UCSD-AML1 (cell line): ENCODE measurements around the gene CATSPERE.
A peak's percentile ranks its signal among the peaks of the same experiment; 100 is the strongest.
"Not testable (repeated sequence)": the region's sequence is repeated elsewhere in the genome, so short reads cannot be mapped to it uniquely, and the experiment has no call there.

Source experiments
- DNase-seq: peaks from one replicate; lab custom pipeline; 2025; ENCODE audit not compliant: unreplicated experiment; lab: John Stamatoyannopoulos, UW

The CATSPERE gene

DNA sequence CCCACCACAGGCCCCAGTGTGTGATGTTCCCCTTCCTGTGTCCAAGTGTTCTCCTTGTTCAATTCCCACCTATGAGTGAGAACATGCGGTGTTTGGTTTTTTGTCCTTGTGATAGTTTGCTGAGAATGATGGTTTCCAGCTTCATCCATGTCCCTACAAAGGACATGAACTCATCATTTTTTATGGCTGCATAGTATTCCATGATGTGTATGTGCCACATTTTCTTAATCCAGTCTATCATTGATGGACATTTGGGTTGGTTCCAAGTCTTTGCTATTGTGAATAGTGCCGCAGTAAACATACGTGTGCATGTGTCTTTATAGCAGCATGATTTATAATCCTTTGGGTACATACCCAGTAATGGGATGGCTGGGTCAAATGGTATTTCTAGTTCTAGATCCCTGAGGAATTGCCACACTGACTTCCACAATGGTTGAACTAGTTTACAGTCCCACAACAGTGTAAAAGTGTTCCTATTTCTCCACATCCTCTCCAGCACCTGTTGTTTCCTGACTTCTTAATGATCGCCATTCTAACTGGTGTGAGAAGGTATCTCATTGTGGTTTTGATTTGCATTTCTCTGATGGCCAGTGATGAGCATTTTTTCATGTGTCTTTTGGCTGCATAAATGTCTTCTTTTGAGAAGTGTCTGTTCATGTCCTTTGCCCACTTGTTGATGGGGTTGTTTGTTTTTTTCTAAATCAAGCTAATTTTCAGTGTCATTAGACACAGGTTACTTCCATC lies 200.7 kb downstream of the CATSPERE start:
- DNase-seq, result not testable (repeated sequence)

DNA sequence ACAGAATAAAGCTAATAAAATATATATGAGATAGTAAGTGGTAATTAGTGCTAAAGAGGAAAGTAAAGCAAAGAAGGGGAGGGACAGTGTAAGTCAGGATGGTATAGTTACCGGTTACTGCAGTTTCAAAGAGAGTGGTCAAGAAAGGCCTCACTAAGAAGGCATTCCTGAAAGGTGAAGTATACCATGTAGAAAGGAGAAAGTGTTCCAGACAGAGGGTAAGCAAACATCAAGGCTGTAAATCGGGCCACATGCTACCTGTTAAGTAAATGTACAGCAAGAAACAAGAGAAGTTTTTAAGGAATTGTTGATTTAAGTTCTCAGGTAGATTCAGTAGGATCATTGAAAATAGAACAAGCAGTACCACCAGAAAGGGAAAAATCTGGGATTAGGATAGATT lies 201.5 kb downstream of the CATSPERE start:
- no peak for DNase-seq

GRCh38 chr1:244664353-244664752 lies 203.3 kb downstream of the CATSPERE start:
- no peak for DNase-seq

DNA sequence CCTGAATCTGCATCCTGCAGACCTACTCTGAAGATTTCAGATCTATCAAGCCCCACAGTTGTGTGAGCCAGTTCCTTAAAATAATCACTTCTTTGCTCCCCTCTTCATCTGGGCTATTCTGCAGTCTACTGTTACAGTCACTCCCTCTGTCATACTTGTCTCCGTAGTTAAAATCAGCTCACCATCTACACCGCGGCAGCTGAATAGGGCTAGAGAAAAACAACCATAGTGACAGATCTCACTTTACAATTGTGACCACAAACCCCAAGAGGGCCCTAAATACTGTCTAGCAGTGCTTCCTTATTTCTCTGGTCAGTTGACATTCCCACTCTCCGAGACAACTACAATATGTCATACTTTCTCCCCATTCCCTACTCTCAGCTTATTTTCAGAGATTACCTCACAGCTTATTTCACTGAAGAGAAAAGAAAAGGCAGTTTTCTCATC lies 204.7 kb downstream of the CATSPERE start:
- peak; percentile 28 for DNase-seq

GRCh38 chr1:244666672-244667418 lies 205.8 kb downstream of the CATSPERE start:
- not testable (repeated sequence) for DNase-seq

DNA sequence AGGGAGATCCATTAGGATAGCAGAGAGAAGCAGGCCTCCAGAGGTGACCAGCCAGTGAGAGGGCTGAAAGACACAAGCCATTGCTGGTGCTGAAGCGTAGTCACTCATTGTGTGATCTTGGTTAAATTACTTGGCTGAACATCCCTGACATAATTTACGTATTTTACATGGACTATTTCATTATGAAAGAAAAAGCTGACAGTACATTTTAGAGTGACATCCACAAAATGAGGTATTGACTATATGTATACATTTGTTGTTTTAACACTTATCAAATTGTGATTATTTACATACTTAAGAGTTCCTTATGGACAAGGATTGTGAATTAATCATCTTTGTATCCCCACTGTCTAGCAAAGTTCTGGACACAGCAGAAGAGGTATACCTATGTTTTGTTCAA lies 206.7 kb downstream of the CATSPERE start:
- DNase-seq, result no peak

GRCh38 chr1:244672946-244673682 lies 212.0 kb downstream of the CATSPERE start:
- no peak for DNase-seq

DNA sequence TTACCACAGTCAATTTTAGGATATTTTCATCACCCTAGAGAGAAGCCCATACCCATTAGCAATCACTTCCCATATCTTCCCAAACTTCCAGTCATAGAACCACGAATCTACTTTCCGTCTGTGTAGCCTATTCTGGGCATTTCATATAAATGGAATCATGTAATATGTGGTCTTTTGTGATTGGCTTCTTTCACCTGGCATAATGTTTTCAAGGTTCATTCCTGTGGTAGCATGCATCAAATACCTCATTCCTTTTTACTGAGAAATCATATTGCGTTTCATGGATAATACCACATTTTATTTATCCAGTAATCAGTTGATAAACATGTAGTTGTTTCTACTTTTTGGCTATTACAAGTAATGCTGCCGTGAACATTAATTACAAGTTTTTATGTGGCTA lies 213.4 kb downstream of the CATSPERE start:
- DNase-seq, result no peak

DNA sequence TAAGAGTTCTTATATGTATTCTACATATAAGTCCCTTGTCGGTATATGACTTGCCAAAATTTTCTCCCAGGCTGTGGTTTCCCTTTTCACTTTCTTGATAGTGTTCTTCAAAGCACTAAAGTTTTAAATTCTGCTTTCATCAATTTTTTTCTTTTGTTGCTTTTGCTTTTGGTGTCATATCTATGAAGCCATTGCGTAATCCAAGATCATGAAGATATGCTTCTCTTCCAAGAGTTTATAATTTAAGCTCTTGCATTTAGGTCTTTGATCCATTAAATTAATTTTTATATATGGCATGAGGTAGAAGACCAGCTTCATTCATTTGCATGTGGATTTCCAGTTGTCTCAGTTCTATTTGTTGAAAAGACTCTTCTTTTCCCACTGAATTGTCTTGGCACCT lies 214.1 kb downstream of the CATSPERE start:
- DNase-seq, result no peak

DNA sequence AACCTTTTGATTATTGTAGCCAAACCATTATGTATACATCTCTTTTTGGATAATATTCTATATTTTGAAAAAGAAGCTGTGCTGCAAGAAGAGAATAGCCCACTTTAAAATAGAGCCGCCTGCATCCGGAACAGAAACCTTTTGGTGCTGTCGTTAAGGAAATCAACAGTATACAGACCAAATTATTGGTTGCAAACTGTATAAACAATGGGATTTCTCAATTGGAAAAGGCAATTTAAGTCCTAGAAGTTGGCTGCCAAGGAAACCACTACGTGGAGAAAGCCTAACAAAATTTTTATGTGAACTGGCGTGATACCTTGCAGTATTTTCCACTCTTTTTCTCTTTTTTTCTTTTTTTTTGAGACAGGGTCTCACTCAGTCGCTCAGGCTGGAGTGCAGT lies 217.6 kb downstream of the CATSPERE start:
- DNase-seq, result no peak

DNA sequence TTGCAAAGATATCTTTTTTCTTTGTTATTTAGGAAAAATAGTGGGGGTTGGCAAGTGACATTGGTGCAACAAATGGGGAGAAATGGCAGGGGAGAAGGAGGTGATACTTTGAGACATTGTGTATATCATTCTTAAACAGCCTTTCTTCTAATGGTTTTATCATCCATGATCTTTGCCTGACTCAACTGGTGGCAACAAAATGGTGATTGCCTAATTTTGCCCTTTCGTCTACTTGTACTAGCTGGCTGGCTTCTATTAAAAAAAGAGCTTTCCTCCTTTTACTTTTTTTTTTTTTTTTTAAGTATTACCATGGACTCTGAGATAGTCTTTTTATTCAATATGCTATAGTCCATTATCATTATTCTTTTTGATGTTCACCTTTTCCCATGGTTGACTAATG lies 219.6 kb downstream of the CATSPERE start:
- no peak for DNase-seq

DNA sequence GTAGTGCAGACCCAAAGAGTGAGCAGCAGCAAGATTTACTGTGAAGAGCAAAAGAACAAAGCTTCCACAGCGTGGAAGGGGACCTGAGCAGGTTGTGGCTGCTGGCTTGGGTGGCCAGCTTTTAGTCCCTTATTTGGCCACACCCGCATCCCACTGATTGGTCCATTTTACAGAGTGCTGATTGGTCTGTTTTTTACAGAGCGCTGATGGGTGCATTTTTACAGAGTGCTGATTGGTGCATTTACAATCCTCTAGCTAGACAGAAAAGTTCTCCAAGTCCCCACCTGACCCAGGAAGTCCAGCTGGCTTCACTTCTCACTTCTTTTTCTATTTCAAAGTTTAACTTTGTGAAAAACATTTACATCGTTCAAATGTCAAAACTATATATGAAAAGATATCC lies 221.0 kb downstream of the CATSPERE start:
- not testable (repeated sequence) for DNase-seq
